ENCODE data around the gene CMTM3. TPM values are rescaled to one million over a fixed set of nuclear protein-coding genes. Genes with fewer than 3 reads are reported as not detected.
"Not testable (repeated sequence)": the region's sequence is repeated elsewhere in the genome, so short reads cannot be mapped to it uniquely, and the experiment has no call there.

The CMTM3 gene
- total RNA-seq, 1 experiment from 2014 or later: 39.2 TPM

- H3K79me1 ChIP-seq (ENCODE audit: insufficient read depth, low read depth, low read length, poor library complexity, severe bottlenecking); H3K18ac ChIP-seq (ENCODE audit: insufficient read length, low read depth, low read length); H3K56ac ChIP-seq (ENCODE audit: insufficient read length, low read depth, low read length); H2AK5ac ChIP-seq (ENCODE audit: insufficient read length, low read length); H3K4me1 Mint-ChIP-seq; H3K9me3 Mint-ChIP-seq; H4K8ac ChIP-seq (replicated peaks; ENCODE audit: insufficient read length, low read depth, low read length); H3T11ph ChIP-seq (ENCODE audit: low read length); H3K27ac ChIP-seq (ENCODE audit: insufficient read length, low read depth, low read length); H3K4me3 Mint-ChIP-seq; H3K4ac ChIP-seq (ENCODE audit: low read depth, low read length); H3K79me2 ChIP-seq (ENCODE audit: insufficient read depth, low read length); H4K91ac ChIP-seq (ENCODE audit: insufficient read length, low read depth, low read length); H2AFZ ChIP-seq (ENCODE audit: low read length); H3K27me3 ChIP-seq (ENCODE audit: insufficient read depth, low read length); H2BK15ac ChIP-seq (ENCODE audit: low read depth, low read length); H2BK12ac ChIP-seq (ENCODE audit: insufficient read length, low read depth, low read length); H3K9ac ChIP-seq (ENCODE audit: extremely low read depth, insufficient read length, low read length); H3K23me2 ChIP-seq (ENCODE audit: insufficient read length, low read depth, low read length, poor library complexity, severe bottlenecking); H4K5ac ChIP-seq (ENCODE audit: insufficient read length, low read depth, low read length); H2BK5ac ChIP-seq (ENCODE audit: insufficient read length, low read length); H3K27me3 Mint-ChIP-seq (ENCODE audit: low read depth); H3K4me2 ChIP-seq (ENCODE audit: insufficient read depth, insufficient read length, low read length); H3K9me3 ChIP-seq (ENCODE audit: control insufficient read depth, low read depth, low read length); H4K20me1 ChIP-seq (ENCODE audit: control insufficient read depth, insufficient read depth, insufficient read length); H3K23ac ChIP-seq (ENCODE audit: insufficient read length, low read depth, low read length); H2BK120ac ChIP-seq (ENCODE audit: low read depth, low read length, poor library complexity, severe bottlenecking); H3K27ac Mint-ChIP-seq; DNase-seq; H2BK20ac ChIP-seq (ENCODE audit: low read depth, low read length, poor library complexity, severe bottlenecking); H3K14ac ChIP-seq (ENCODE audit: insufficient read depth, low read length); H3K4me1 ChIP-seq (ENCODE audit: insufficient read depth, low read length): not testable (repeated sequence)
- H3K36me3 Mint-ChIP-seq (ENCODE audit: insufficient read depth in 1 of 3, low read depth in 3 of 3): peaks cover 23 to 56% (median 53%) of the 10 kb centered on the region in 3 experiments
- no CpG with 5 or more reads among the region's 4 CpGs for WGBS (ENCODE audit: extremely low coverage, insufficient read length, low lambda C conversion rate)
These were observed 27.1 kb downstream of the CMTM3 start for GRCh38 chr16:66631558-66631957.
